GM21515 (cell line): Measurements from ENCODE around the gene CEP76.
"Not testable (repeated sequence)": the region's sequence is repeated elsewhere in the genome, so short reads cannot be mapped to it uniquely, and the experiment has no call there.

Experiments
- ATAC-seq: cut with Tn5 transposase; IDR thresholded peaks from one replicate; pipeline ENCODE4 v1.9.1; 2021; ENCODE audit not compliant: unreplicated experiment

CEP76 gene

DNA sequence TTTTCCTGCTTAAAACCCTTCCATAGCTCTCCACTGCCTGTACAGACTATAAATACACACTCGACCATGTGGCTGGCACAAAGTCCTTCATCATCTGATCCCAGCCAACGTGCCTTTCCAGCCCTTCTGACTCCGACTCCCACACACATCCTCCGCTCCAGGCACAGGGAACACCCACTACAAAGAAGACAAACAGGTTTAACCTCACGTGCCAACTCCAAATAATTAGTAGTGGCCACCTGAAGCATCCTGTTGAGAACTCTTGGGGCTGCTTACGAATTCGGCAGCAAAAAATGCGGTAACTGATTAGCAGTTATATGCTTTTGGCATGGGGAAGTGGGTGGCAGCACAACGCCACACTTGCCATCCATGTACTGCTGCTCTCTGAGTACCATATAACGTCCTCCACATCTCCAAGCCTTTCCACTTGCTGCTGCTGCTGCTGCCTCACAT lies 56.7 kb downstream of the CEP76 start:
- no peak for ATAC-seq

DNA sequence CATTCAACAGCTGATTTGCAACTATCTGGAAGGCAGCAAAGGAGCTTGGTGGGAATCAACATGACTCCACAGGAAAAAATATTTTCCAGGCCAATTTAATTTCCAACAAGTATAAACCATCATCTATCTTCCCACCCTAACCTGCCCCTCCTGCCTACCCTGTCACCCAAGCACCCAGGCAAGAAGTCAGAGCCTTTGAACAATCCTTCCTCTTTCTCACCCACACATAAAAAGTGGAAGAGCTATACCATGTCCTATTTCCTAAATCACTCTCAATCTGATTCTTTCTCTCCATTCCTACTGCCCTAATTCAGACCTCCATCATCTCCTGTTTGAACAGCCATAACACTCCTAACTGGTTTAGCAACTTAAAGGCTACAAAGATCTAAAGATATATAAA lies 57.3 kb downstream of the CEP76 start:
- ATAC-seq: no peak

DNA sequence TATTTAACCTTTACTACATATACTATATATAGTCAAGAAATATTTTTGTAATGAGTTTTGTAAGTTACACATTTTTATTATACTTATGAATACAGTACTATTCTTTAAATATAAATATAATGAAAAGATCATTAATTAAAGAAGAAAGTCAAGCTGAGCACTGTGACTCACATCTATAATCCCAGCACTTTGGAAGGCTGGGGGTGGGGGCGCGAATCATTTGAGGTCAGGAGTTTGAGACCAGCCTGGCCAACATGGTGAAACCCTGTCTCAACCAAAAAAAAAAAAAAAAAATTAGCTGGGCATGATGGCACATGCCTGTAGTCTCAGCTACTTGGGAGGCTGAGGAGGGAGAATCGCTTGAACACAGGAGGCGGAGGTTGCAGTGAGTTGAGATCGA lies 58.8 kb downstream of the CEP76 start:
- ATAC-seq: not testable (repeated sequence)

DNA sequence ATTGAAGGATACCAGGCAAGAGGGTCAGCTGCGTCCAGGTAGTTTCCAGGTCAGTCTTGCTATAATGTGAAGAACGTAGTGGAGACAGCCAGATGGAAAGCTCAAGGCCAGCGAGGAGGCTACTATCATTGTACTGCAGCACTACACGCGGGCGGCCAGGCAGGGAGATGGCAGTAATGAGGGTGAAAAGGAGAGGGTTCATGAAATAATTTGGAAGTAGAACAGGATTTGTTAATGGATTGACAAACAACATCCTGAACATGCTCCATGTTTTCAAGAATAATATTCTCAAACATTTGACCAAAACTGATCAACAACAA lies 61.7 kb downstream of the CEP76 start:
- ATAC-seq: no peak

DNA sequence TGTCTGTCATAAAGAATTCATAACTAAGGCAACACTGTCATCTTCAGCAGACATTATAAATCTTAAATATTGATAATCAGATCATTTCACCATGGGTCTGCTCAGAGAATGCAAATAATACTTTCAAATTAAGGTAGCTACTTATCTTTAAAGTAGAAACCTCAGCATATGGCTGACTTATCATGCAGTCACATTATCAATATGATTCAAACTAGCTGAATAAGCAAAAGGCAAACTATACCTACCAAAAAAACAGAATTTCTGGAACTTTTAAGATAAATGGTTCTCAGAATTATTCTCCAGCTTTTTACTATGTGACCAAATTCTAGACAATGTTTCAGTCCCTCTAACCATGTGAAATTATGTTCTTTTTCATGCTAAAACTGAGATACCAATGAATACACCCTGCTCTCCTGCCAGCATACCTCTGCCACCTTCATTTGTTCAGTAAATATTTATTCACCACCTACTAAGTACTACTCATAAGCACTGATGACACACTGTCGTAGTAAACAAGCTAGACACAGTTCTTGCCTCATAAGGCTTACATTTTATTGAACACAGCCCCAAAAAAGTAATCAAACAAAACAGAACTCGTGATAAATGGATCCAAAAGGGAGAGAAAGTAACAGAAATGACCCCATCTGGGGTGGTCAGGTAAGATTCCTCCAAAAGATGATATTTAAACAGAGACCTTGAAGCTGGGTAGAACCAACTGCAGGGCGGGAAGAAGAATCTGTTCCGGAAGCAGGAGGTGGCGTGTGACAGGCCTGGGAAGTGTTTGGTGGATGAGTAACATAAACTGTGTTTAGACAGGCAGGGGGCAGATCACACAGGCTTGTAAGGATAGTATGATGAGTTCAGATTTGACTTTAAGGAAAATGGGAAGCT lies 62.3 kb downstream of the CEP76 start:
- ATAC-seq: no peak

DNA sequence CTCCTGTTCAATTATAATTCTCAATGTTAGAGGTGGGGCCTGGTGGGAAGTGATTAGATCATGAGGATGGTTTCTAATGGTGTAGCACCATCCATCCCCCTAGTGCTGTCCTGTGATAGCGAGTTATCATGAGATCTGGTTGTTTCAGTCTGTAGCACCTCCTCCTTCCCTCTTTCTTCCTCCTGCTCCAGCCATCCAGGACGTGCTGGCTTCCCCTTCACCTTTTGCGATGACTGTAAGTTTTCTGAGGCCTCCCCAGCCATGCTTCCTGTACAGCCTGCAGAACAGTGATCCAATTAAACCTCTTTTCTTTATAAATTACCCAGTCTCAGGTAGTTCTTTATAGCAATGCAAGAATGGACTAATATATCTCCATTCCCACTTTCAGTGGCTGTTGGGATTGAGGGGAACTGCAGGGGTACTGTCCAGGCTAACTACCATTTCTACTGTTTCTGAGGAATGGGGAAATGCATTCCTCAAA lies 63.8 kb downstream of the CEP76 start:
- no peak for ATAC-seq

DNA sequence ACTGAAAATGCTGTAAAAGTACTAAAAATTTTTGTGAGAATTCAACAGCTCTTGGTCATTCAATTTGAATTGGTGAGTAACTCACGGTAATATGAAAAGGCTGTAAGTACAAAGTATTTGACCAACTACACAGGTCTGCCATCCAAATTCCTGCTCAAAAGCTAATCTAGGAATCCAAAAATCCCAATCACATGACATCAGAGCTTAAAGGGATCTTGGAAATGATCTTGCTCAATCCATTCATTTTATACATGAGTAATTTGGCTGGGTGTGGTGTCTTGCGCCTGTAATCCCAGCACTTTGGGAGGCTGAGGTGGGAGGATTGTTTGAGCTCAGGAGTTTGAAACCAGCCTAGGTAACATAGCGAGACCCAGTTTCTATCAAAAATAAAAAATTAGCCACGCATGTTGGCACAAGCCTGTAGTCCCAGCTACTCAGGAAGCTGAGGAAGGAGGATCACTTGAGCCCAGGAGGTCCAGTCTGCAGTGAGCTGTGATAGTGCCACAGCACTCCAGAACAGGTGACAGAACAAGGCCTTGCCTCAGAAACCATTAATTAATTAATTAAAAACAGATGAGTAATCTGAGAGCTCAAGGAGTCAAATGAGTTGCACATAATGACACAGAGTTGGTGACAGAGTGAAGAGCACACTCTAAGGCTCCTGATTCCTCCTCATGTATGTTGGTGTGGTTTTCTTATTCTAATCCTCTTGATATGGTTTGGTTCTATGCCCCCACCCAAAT lies 64.5 kb downstream of the CEP76 start:
- ATAC-seq: no peak

DNA sequence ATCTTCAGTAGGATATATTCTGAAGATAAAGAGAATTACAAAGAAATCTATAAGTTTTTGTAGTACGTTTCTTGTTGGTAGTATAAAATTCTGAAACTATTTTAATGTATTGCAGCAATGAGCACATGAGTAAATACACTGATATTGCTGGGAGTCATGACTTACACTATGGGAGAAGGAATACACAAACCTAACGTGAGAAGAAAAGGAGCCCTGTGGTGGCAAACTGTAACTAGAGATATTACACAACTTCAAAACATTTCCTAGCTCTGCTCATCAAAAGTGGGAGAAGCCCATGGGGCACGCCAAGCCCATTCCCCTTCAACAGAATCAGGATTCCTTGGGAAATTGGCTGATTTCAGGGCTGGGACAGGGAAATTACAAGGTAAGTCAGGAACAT lies 65.1 kb downstream of the CEP76 start:
- ATAC-seq: no peak

DNA sequence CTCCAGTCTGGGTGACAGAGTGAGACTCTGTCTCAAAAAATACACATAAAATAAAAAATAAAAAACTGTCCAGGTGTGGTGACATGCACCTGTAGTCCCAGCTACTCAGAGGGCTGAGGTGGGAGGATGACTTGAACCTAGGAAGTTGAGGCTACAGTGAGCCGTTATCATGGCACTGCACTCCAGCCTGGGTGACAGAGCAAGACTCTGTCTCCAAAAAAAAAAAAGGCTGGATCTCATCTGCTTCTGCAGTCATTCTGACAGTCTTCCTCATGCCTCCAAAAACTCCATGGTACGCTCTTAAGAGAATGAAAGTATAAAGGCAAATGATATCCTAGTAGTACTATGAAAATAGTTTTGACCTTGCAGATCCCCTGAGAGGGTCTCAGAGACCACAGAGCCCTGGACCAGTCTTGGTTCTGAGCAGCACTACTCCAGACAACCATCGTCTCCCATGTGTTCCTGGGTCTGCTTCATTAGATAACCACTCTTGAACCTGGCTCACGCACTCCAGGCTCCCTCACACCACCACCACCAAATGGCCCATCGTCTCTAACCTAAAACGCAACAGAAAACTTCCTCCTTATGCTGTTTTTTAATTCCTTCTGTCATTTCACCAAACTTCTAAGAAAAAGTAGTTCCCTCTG lies 70.6 kb downstream of the CEP76 start:
- ATAC-seq: no peak

DNA sequence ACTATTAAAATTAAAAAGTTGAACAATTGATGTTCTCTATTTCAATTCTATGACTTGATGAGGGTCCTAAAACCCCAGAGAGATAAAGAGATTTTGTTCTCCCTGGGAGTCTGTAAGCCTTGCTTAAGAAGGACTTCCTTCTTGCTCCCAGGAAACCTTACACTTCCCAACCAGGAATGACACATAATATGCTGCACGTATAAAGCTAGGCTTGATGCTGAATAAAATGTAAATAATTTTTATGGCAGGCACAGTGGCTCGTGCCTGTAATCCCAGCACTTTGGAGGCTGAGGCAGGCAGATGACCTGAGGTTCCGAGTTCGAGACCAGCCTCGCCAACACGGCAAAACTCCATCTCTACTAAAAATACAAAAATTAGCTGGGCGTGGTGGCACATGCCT lies 72.4 kb downstream of the CEP76 start:
- no peak for ATAC-seq

DNA sequence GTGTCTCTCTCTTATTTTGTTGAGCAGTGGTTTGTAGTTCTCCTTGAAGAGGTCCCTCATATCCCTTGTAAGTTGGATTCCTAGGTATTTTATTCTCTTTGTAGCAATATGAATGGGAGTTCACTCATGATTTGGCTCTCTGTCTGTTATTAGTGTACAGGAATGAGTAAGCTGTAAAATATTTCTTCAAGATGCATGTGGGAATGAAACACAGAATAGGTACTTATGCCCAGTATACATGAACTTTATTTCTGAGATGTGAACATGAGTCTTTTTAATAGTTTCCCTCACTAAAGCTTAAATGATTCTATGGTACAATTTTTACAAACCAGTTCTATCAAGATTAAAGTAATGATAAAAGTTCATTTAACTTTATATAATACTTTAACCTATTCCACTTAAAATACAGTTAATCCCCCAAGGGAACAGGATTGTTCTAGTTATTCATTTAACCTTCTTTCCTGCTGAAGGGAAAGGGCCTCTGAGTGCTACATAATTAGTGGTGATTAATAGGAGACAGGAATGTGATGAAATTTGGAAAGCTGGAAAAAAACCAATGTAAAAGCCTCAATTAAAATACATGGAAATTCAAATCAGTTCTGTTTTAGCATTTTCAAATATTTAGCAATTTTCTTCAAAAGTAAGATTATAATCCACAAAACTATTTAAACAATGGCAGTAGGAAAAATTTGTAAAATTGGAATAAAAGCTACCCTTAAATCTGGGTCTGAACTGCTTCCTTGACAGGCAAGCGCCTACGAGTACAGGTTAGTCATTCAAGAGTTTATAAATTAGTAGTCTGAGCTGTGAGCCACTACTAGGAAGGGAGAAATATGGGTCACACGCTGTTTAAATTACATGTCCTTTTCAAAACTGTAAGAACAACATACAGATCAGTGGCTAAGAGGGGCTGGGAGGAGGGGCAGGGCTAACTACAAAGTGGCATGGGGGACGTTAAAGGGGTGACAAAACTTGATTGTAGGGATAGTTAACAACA lies 73.5 kb downstream of the CEP76 start:
- no peak for ATAC-seq

DNA sequence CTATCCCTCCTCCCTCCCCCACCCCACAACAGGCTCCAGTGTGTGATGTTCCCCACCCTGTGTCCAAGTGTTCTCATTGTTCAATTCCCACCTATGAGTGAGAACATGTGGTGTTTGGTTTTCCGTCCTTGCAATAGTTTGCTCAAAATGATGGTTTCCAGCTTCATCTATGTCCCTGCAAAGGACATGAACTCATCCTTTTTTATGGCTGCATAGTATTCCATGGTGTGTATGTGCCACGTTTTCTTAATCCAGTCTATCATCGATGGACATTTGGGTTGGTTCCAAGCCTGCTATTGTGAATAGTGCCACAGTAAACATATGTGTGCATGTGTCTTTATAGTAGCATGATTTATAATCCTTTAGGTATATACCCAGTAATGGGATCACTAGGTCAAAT lies 75.3 kb downstream of the CEP76 start:
- not testable (repeated sequence) for ATAC-seq

DNA sequence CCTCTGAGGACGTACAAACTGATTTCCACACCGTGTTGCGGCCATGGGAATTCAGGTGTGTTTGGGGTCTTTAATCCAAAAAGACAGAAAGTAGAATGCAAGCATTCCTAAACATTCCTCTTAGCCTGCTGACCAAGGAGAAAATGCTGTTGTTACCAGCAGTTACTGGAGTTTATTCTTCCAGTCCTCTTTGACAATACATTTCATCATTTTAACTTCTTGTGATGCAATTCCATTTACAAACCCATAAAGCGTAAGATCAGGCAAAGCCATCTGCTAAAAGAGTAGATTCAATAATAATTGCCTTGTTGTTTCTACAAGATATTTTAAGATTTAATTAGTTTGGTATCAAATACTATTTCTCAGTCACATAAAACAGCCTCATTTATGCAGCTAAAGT lies 77.3 kb downstream of the CEP76 start:
- no peak for ATAC-seq
